SU-DHL-6 (cell line): ENCODE measurements around the gene RBMS1.

Experiments
- H2AFZ ChIP-seq: fragments of 200-600 bp; sonication (generic); 2 replicates; pipeline ENCODE4 v1.6.1; 2014; ENCODE audit warnings: low read depth, mild to moderate bottlenecking, moderate library complexity, mixed read lengths, antibody characterized with exemption, low read length; ENCODE audit not compliant: severe bottlenecking
- H3F3A ChIP-seq: fragments of 200-600 bp; shearing (Covaris generic); 2 replicates; pipeline ENCODE4 v1.6.0; 2016; ENCODE audit warnings: antibody characterized with exemption, mild to moderate bottlenecking; ENCODE audit not compliant: insufficient read depth
- H3K27ac ChIP-seq: fragments of 200-600 bp; sonication (generic); 2 replicates; pipeline ENCODE4 v1.5.1; 2016; ENCODE audit warnings: low read depth, mild to moderate bottlenecking, low read length, moderate library complexity, mixed read lengths
- H3K27me3 ChIP-seq: fragments of 200-600 bp; sonication (generic), shearing (Covaris generic); 2 replicates; pipeline ENCODE4 v1.6.0; 2014; ENCODE audit warnings: mild to moderate bottlenecking, low read length
- H3K36me3 ChIP-seq: fragments of 200-600 bp; sonication (generic); 2 replicates; pipeline ENCODE4 v1.6.1; 2014; ENCODE audit warnings: mild to moderate bottlenecking, low read length, mixed read lengths
- H3K4me2 ChIP-seq: fragments of 300-600, 200-600 bp; shearing (Covaris generic), sonication (generic); 2 replicates; pipeline ENCODE4 v1.6.0; 2014; ENCODE audit warnings: low read length, low read depth, mild to moderate bottlenecking; ENCODE audit not compliant: poor library complexity, severe bottlenecking
- H3K4me3 ChIP-seq: fragments of 200-600 bp; sonication (generic); 2 replicates; pipeline ENCODE4 v1.5.1; 2014; ENCODE audit warnings: antibody characterized with exemption, low read length, mild to moderate bottlenecking, mixed read lengths; ENCODE audit not compliant: insufficient read depth, poor library complexity, severe bottlenecking
- H3K79me2 ChIP-seq: fragments of 200-600 bp; sonication (generic); 2 replicates; pipeline ENCODE4 v1.6.1; 2014; ENCODE audit warnings: mild to moderate bottlenecking, low read length, moderate library complexity; ENCODE audit not compliant: insufficient read depth
- H3K9ac ChIP-seq: fragments of 200-600 bp; sonication (generic); 2 replicates; pipeline ENCODE4 v1.7.0; 2014; ENCODE audit warnings: mild to moderate bottlenecking, low read length
- H3K9me2 ChIP-seq: fragments of 200-600 bp; sonication (generic); replicated peaks from 2 replicates; pipeline ENCODE4 v1.6.1; 2014; ENCODE audit warnings: low read length; ENCODE audit not compliant: insufficient read depth
- H3K9me3 ChIP-seq: fragments of 200-600 bp; sonication (generic); 2 replicates; pipeline ENCODE4 v1.6.1; 2014; ENCODE audit warnings: low read length, mixed read lengths; ENCODE audit not compliant: insufficient read depth
- H4K20me1 ChIP-seq: fragments of 200-600 bp; sonication (generic); 2 replicates; pipeline ENCODE4 v1.6.1; 2014; ENCODE audit warnings: low read depth, mild to moderate bottlenecking, antibody characterized with exemption, low read length, moderate library complexity, mixed read lengths
- EZH2phosphoT487 ChIP-seq: fragments of 200-600 bp; sonication (generic), shearing (Covaris generic); conservative IDR thresholded peaks from 2 replicates; pipeline ENCODE4 v1.6.1; 2018; ENCODE audit warnings: mild to moderate bottlenecking, antibody characterized with exemption, low read length, moderate library complexity, mixed read lengths
- TF ChIP-seq, protein P1 (sequence below): fragments of 200-600 bp; sonication (generic); IDR thresholded peaks from one replicate; pipeline ENCODE4 v1.5.1; 2017; ENCODE audit warnings: antibody characterized with exemption, mild to moderate bottlenecking, low read length, moderate library complexity; ENCODE audit not compliant: insufficient read depth, poor library complexity, severe bottlenecking

The RBMS1 gene

DNA sequence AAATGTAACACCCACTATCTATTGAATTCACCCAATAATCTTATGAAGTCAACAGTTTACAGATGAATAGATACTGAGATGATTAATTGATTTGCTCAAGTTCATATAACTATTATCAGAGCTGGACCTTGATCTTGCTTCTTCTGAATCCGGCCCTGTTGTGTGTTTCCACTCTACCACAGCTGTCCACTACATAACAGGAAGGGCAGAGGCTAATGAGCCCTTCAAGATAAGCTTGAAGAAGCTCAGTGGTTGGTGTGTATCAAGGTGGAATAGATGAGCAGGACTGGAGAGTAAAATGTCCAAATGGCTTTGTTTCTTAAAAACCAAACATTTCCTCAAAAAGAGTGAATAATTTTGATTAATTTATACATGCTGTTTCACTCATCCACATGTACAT lies 237.1 kb downstream of the RBMS1 start:
- no peaks in the 10 kb centered on the region for H3K9me3 ChIP-seq
- no peak overlapping the region for H3K27ac ChIP-seq
- TF ChIP-seq, protein P1, sequence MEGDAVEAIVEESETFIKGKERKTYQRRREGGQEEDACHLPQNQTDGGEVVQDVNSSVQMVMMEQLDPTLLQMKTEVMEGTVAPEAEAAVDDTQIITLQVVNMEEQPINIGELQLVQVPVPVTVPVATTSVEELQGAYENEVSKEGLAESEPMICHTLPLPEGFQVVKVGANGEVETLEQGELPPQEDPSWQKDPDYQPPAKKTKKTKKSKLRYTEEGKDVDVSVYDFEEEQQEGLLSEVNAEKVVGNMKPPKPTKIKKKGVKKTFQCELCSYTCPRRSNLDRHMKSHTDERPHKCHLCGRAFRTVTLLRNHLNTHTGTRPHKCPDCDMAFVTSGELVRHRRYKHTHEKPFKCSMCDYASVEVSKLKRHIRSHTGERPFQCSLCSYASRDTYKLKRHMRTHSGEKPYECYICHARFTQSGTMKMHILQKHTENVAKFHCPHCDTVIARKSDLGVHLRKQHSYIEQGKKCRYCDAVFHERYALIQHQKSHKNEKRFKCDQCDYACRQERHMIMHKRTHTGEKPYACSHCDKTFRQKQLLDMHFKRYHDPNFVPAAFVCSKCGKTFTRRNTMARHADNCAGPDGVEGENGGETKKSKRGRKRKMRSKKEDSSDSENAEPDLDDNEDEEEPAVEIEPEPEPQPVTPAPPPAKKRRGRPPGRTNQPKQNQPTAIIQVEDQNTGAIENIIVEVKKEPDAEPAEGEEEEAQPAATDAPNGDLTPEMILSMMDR: no peak
- no peak for TF ChIP-seq EZH2phosphoT487
- no peak overlapping the region for H2AFZ ChIP-seq
- H3K4me2 ChIP-seq: no peak overlapping the region
- no peak overlapping the region for H3K9ac ChIP-seq
- H3K79me2 ChIP-seq: no peaks in the 10 kb centered on the region
- H4K20me1 ChIP-seq: no peaks in the 10 kb centered on the region
- no peaks in the 10 kb centered on the region for H3K36me3 ChIP-seq
- no peaks in the 10 kb centered on the region for H3F3A ChIP-seq
- no peaks in the 10 kb centered on the region for H3K9me2 ChIP-seq
- no peaks in the 10 kb centered on the region for H3K27me3 ChIP-seq
- H3K4me3 ChIP-seq: no peak overlapping the region

DNA sequence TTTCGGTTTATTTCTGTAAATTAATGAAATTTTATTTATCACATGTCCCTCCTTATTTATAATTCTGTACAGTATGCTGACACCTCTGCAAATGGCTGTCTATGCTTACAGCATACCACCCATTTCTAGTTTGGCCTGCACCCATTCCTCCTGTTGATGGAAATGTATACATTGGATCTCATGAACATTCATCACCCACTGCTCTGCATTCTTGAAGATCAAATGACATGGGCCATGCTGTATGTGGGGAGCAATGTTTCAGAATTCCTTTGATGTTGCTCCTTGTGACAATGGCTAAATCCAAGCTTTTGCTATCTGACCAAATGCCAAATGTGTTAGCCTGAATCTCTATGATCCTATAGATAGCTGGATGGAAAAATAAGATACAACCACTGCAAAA lies 238.2 kb downstream of the RBMS1 start:
- TF ChIP-seq, protein P1: no peak
- TF ChIP-seq EZH2phosphoT487: no peak
- H3K36me3 ChIP-seq: no peaks in the 10 kb centered on the region

DNA sequence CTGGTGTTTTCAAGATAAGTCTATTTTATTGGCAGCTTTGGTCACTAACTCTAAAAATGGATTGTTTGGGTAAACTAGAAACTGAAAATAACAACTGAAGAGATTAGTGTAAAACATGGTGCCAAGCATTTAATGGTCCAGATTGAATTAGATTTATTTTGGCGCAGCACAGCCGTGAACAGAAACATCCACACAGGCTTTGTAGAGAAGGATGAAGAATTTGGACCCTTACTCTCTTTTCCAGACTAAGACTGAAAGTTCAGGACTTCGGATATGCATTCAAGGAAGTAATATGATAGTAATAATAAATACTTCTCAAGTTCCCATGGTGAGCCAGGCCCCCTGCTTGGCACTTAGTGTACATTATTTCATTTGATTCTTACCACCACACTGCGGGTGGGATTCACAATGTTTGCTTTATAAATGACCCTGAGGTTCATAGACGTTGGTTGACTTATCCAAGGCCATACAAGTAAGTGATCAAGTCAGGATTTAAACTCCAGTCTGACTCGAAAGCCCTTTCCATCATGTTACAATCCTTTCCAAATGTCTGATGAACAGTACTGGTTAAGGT lies 239.3 kb downstream of the RBMS1 start:
- H3K27ac ChIP-seq: no peak overlapping the region
- H3K9me3 ChIP-seq: no peaks in the 10 kb centered on the region
- H3K27me3 ChIP-seq: no peaks in the 10 kb centered on the region
- H3F3A ChIP-seq: no peaks in the 10 kb centered on the region
- H3K79me2 ChIP-seq: no peaks in the 10 kb centered on the region
- no peak overlapping the region for H3K4me2 ChIP-seq
- no peaks in the 10 kb centered on the region for H3K9me2 ChIP-seq
- no peak overlapping the region for H3K4me3 ChIP-seq
- H3K36me3 ChIP-seq: no peaks in the 10 kb centered on the region
- H4K20me1 ChIP-seq: no peaks in the 10 kb centered on the region
- TF ChIP-seq, protein P1: no peak
- TF ChIP-seq EZH2phosphoT487: no peak
- no peak overlapping the region for H3K9ac ChIP-seq
- H2AFZ ChIP-seq: no peak overlapping the region

More for the DNA sequence above, 238.2 kb downstream of the RBMS1 start:
- H3K4me2 ChIP-seq: no peak overlapping the region
- H3K27ac ChIP-seq: no peak overlapping the region
- H3K9me2 ChIP-seq: no peaks in the 10 kb centered on the region
- no peaks in the 10 kb centered on the region for H4K20me1 ChIP-seq
- H3K27me3 ChIP-seq: no peaks in the 10 kb centered on the region
- H3K4me3 ChIP-seq: no peak overlapping the region
- no peaks in the 10 kb centered on the region for H3K9me3 ChIP-seq
- H2AFZ ChIP-seq: no peak overlapping the region
- no peaks in the 10 kb centered on the region for H3F3A ChIP-seq
- H3K79me2 ChIP-seq: no peaks in the 10 kb centered on the region
- no peak overlapping the region for H3K9ac ChIP-seq
